CD14-positive monocyte (primary cell): ENCODE data around the gene IFNGR1. TPM values are rescaled to one million over a fixed set of nuclear protein-coding genes. Genes with fewer than 3 reads are reported as not detected.

Experiments used
- DNase-seq, 3 donors: peaks; one replicate each; pipeline ENCODE4 v3.0.0-alpha.2; 2011 to 2022
- H2AFZ ChIP-seq: 2 replicates; pipeline ENCODE4 v1.6.0; 2012; ENCODE audit warnings: mild to moderate bottlenecking, low read depth, low read length, inconsistent platforms; ENCODE audit not compliant: insufficient read depth, poor library complexity, severe bottlenecking
- H3K27ac ChIP-seq, 2 donors: 1 replicate in 1 of 2; 2 replicates in 1 of 2; pipeline ENCODE4 v1.5.1; 2012 to 2013; ENCODE audit warnings: low read length in 2 of 2, control low read depth in 1 of 2, inconsistent platforms in 1 of 2, low read depth in 1 of 2, mild to moderate bottlenecking in 1 of 2
- H3K27me3 ChIP-seq, 2 donors: one replicate each; pipeline versions ENCODE4 v1.6.0 to v1.6.1; 2011 to 2013; ENCODE audit warnings: low read length in 2 of 2; ENCODE audit not compliant: control insufficient read depth in 2 of 2, insufficient read depth in 2 of 2
- H3K36me3 ChIP-seq, 2 donors: replicated peaks in 1 of 2; 1 replicate in 1 of 2; 2 replicates in 1 of 2; pipeline versions ENCODE4 v1.5.1 to v1.6.1; 2012 to 2013; ENCODE audit warnings: low read length in 2 of 2, control low read depth in 1 of 2, inconsistent platforms in 1 of 2, mild to moderate bottlenecking in 1 of 2; ENCODE audit not compliant: insufficient read depth in 2 of 2, control insufficient read depth in 1 of 2
- H3K4me1 ChIP-seq, 2 donors: 1 replicate in 1 of 2; 2 replicates in 1 of 2; pipeline versions ENCODE4 v1.5.1 to v1.6.1; 2012 to 2013; ENCODE audit warnings: low read length in 2 of 2, control low read depth in 1 of 2, inconsistent platforms in 1 of 2, mild to moderate bottlenecking in 1 of 2, moderate library complexity in 1 of 2; ENCODE audit not compliant: insufficient read depth in 2 of 2, control insufficient read depth in 1 of 2
- H3K4me2 ChIP-seq: replicated peaks from 2 replicates; pipeline ENCODE3; 2012; ENCODE audit warnings: low read length, moderate library complexity, mild to moderate bottlenecking; ENCODE audit not compliant: poor library complexity, severe bottlenecking; ENCODE audit errors: extremely low read depth
- H3K4me3 ChIP-seq, 3 experiments: fragments of 200-600 bp in 1 of 3; sonication (generic) in 1 of 3; replicated peaks in 1 of 3; 1 replicate in 2 of 3; 2 replicates in 1 of 3; pipeline ENCODE4 v1.5.1; 2011 to 2013; ENCODE audit warnings: low read length in 3 of 3, mild to moderate bottlenecking in 3 of 3, control low read depth in 2 of 3, low read depth in 2 of 3, inconsistent platforms in 1 of 3, moderate library complexity in 1 of 3
- H3K79me2 ChIP-seq: 2 replicates; pipeline ENCODE4 v1.6.0; 2012; ENCODE audit warnings: mild to moderate bottlenecking, control low read depth, inconsistent platforms, low read length, moderate library complexity; ENCODE audit not compliant: insufficient read depth
- H3K9ac ChIP-seq: 2 replicates; pipeline ENCODE4 v1.6.0; 2017; ENCODE audit warnings: low read length, mild to moderate bottlenecking; ENCODE audit not compliant: insufficient read depth, poor library complexity, severe bottlenecking
- H3K9me3 ChIP-seq, 2 donors: replicated peaks in 1 of 2; 1 replicate in 1 of 2; 2 replicates in 1 of 2; pipeline versions ENCODE4 v1.5.1 to v1.6.1; 2012 to 2013; ENCODE audit warnings: low read length in 2 of 2, control low read depth in 1 of 2; ENCODE audit not compliant: control insufficient read depth in 1 of 2, insufficient read depth in 1 of 2
- H4K20me1 ChIP-seq: 2 replicates; pipeline ENCODE4 v1.6.0; 2012; ENCODE audit warnings: mild to moderate bottlenecking, low read length, control low read depth, moderate library complexity; ENCODE audit not compliant: insufficient read depth
- H3K27ac Mint-ChIP-seq, 7 donors: one replicate each; pipeline ENCODE4 v1.8.0; 2020; ENCODE audit warnings: mild to moderate bottlenecking in 7 of 7, mixed read lengths in 7 of 7, moderate library complexity in 6 of 7, inconsistent platforms in 2 of 7
- H3K27me3 Mint-ChIP-seq, 3 donors: one replicate each; pipeline ENCODE4 v1.8.0; 2021 to 2022; ENCODE audit warnings: low read depth in 3 of 3, mild to moderate bottlenecking in 3 of 3, mixed read lengths in 3 of 3, moderate library complexity in 3 of 3, inconsistent platforms in 1 of 3
- H3K36me3 Mint-ChIP-seq, 2 donors: one replicate each; pipeline ENCODE4 v1.8.0; 2020; ENCODE audit warnings: mixed read lengths in 2 of 2, inconsistent platforms in 1 of 2, mild to moderate bottlenecking in 1 of 2
- H3K4me1 Mint-ChIP-seq: one replicate; pipeline ENCODE4 v1.8.0; 2020; ENCODE audit warnings: mild to moderate bottlenecking, mixed read lengths
- H3K4me3 Mint-ChIP-seq, 2 donors: one replicate each; pipeline ENCODE4 v1.8.0; 2020; ENCODE audit warnings: mild to moderate bottlenecking in 2 of 2, mixed read lengths in 2 of 2, moderate library complexity in 1 of 2
- H3K9me3 Mint-ChIP-seq, 7 donors: one replicate each; pipeline ENCODE4 v1.8.0; 2020 to 2022; ENCODE audit warnings: mixed read lengths in 7 of 7, mild to moderate bottlenecking in 6 of 7, moderate library complexity in 6 of 7, inconsistent platforms in 2 of 7
- CTCF ChIP-seq: fragments of 200-600 bp; IDR thresholded peaks from one replicate; pipeline ENCODE4 v1.8.0; 2022; ENCODE audit warnings: antibody characterized with exemption, mild to moderate bottlenecking
- WGBS: methylation state at CpG from one replicate; pipeline ENCODE4 v1.1.5; 2013; ENCODE audit warnings: missing lambda C conversion rate; ENCODE audit not compliant: insufficient coverage; 5-methylcytosine and 5-hydroxymethylcytosine counted together
- intact Hi-C, 2 donors: fragments of 100-400 bp; cut with micrococcal nuclease; formaldehyde crosslinking; loops; one replicate each; pipeline versions ENCODE4 v1.15.0 to v1.15.1; 2023
- polyA plus RNA-seq, 3 donors: library from polyadenylated mRNA; depleted of rRNA in 1 of 3; unstranded in 2 of 3; stranded (reverse) in 1 of 3; fragments of 300-500 nt in 2 of 3; fragments of >200 nt in 1 of 3; fragmentation: Illumina TruSeq in 2 of 3; gene quantifications; 1 replicate in 2 of 3; 2 replicates in 1 of 3; pipeline ENCODE4 v1.2.3, GENCODE V29; 2012 to 2021

IFNGR1 gene
- polyA plus RNA-seq, 3 donors, result 204 to 372 (median 364) TPM

- H3K4me3 ChIP-seq, result no peak overlapping the region
- H2AFZ ChIP-seq, result no peak overlapping the region
- TF ChIP-seq CTCF, result no peak
- no peak overlapping the region for H3K4me2 ChIP-seq
- no peak for DNase-seq
- H3K36me3 ChIP-seq, result no peaks in the 10 kb centered on the region
- H3K27me3 ChIP-seq, result no peaks in the 10 kb centered on the region
- no peak overlapping the region for H3K9ac ChIP-seq
- H3K4me1 Mint-ChIP-seq, result peaks cover 28% of the 10 kb centered on the region
- H3K4me1 ChIP-seq, result peaks cover 14 to 26% of the 10 kb centered on the region in 2 donors
- H3K27ac Mint-ChIP-seq, result no peak overlapping the region
- H3K27ac ChIP-seq, result no peak overlapping the region
- no peaks in the 10 kb centered on the region for H3K79me2 ChIP-seq
- H3K4me3 Mint-ChIP-seq, result no peak overlapping the region
- H4K20me1 ChIP-seq, result no peaks in the 10 kb centered on the region
- no CpG with 5 or more reads among the region's 1 CpG for WGBS
- H3K27me3 Mint-ChIP-seq, result no peaks in the 10 kb centered on the region
- H3K36me3 Mint-ChIP-seq, result peaks cover 2 to 4% of the 10 kb centered on the region in 2 donors
- H3K9me3 Mint-ChIP-seq, result peaks cover 3 to 12% (median 5%) of the 10 kb centered on the region in 7 donors
- peaks cover 0 to 9% of the 10 kb centered on the region in 2 donors for H3K9me3 ChIP-seq
- intact Hi-C loops, result no loop called here
Observed at GRCh38 chr6:137171053-137171374, 48.2 kb downstream of the IFNGR1 start.

GRCh38 chr6:137170266-137171052 lies 48.7 kb downstream of the IFNGR1 start:
- DNase-seq, result no peak
- H3K79me2 ChIP-seq, result no peaks in the 10 kb centered on the region
- 93% methylated on average over 3 of the region's 13 CpGs for WGBS
- peaks cover 2 to 4% of the 10 kb centered on the region in 2 donors for H3K36me3 Mint-ChIP-seq
- H3K27ac ChIP-seq, result no peak overlapping the region
- H3K4me3 Mint-ChIP-seq, result no peak overlapping the region
- peaks cover 0 to 9% of the 10 kb centered on the region in 2 donors for H3K9me3 ChIP-seq
- H3K4me3 ChIP-seq, result no peak overlapping the region
- H4K20me1 ChIP-seq, result no peaks in the 10 kb centered on the region
- peaks cover 3 to 12% (median 8%) of the 10 kb centered on the region in 7 donors for H3K9me3 Mint-ChIP-seq
- no peaks in the 10 kb centered on the region for H3K27me3 ChIP-seq
- intact Hi-C loops, result no loop called here
- no peak overlapping the region for H3K9ac ChIP-seq
- peaks cover 19 to 27% of the 10 kb centered on the region in 2 donors for H3K4me1 ChIP-seq
- no peak overlapping the region for H3K27ac Mint-ChIP-seq
- H2AFZ ChIP-seq, result no peak overlapping the region
- H3K4me2 ChIP-seq, result no peak overlapping the region
- peaks cover 28% of the 10 kb centered on the region for H3K4me1 Mint-ChIP-seq
- no peaks in the 10 kb centered on the region for H3K27me3 Mint-ChIP-seq
- no peaks in the 10 kb centered on the region for H3K36me3 ChIP-seq
- TF ChIP-seq CTCF, result no peak
